Measurements from ENCODE around the gene WTAP.
A peak's percentile ranks its signal among the peaks of the same experiment; 100 is the strongest.

Gene WTAP

GRCh38 chr6:159692303-159693127 lies 34.8 kb upstream of the WTAP start:
- Histone ChIP-seq H3K27ac (ENCODE audit: insufficient read depth in 1 of 2, low read depth in 1 of 2, low read length in 2 of 2, poor library complexity in 1 of 2, severe bottlenecking in 2 of 2) (peak overlapping the region; percentile 50 to 90), H3K27me3 (replicated peaks in 2 of 5; ENCODE audit: control insufficient read depth in 4 of 5, insufficient read depth in 5 of 5, low read length in 4 of 5) (no peaks in the 10 kb centered on the region), H3K4me1 (ENCODE audit: control extremely low read depth in 1 of 4, control insufficient read depth in 4 of 4, insufficient read depth in 4 of 4, low read length in 3 of 4) (peaks cover 23 to 82% (median 41%) of the 10 kb centered on the region in 4 experiments), H3K4me3 (ENCODE audit: control insufficient read depth in 1 of 7, extremely low read depth in 1 of 7, insufficient read depth in 4 of 7, low read depth in 2 of 7, low read length in 6 of 7) (peak overlapping the region; percentile 81 to 94 (median 86)), H3K36me3 (ENCODE audit: control insufficient read depth in 4 of 4, insufficient read depth in 4 of 4, low read length in 3 of 4) (peaks cover 5 to 20% (median 18%) of the 10 kb centered on the region in 4 experiments), H3K9me3 (ENCODE audit: control extremely low read depth in 1 of 5, control insufficient read depth in 4 of 5, insufficient read depth in 2 of 5, low read depth in 1 of 5, low read length in 4 of 5) (no peaks in the 10 kb centered on the region)
- under 1% methylated on average over 52 of the region's 66 CpGs for WGBS (ENCODE audit: insufficient coverage)
- CTCF ChIA-PET = interaction anchor here (1.0 to 5.1 kb wide), 17 partner anchors 8 to 160 kb away, joined by 3 to 41 read pairs (median 9); partner anchors contain the start of genes MRPL18, TCP1 and WTAP
- POLR2A ChIA-PET = interaction anchor here (0.5 to 4.3 kb wide), 12 partner anchors 10 to 162 kb away, joined by 3 to 46 read pairs (median 4); partner anchors contain the start of genes ACAT2, MRPL18 and WTAP
- peak in 2 of 3 donors; percentile 54 to 63 for DNase-seq

DNA sequence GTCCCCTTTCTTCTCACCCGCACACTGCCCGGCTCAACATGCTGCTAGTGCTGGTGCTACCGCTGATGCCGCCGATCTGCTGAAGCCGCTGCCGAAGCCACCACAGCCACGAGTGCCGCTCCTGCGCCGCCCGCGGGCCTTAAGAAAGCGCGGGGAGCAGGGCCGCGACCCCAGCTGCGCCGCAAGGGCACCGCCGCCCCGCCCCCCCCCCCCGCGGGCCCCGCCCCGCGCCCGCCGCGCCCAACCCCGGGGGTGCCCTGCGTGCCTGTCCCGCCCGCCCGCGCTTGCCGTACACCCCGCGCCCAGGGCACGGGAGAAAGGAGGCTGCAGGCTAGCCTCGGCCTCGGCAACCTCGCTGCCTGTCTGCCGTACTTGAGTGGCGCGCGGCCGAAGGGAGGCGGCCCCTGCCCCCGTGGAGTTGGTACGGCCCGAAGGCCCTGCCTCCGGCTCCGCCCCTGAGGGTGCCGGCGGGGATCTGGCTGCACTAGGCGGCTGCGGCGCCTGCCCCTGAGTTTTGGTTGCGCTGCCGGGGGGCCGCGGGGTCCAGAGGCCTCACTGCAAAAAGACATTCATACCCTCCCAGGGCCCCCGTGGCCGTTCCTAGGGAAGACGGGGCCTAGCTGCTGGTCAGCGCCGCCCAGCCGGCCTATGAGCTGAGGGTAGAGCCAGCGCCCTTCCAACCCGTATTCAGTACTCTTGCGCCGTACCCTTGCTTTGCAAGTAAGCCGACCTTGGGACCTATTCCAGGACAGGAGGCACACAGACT lies 34.0 kb upstream of the WTAP start, which contains the start of gene SOD2:
Gene SOD2, minus strand, starts transcription at position 114 of the 766 bp plus-strand sequence. Its CDS starts 74 bp downstream, at position 40.
- ChIA-PET CTCF (interaction anchor here (0.6 to 5.1 kb wide), 9 partner anchors 12 to 304 kb away, joined by 3 to 28 read pairs (median 6); partner anchors contain the start of genes MRPL18 and TCP1), POLR2A (interaction anchor here (0.5 to 4.3 kb wide), 13 partner anchors 12 to 178 kb away, joined by 3 to 46 read pairs (median 3); partner anchors contain the start of genes ACAT2, MRPL18 and WTAP)
- Histone ChIP-seq H3K4me1 (ENCODE audit: control extremely low read depth in 1 of 4, control insufficient read depth in 4 of 4, insufficient read depth in 4 of 4, low read length in 3 of 4) (peaks cover 23 to 75% (median 38%) of the 10 kb centered on the region in 4 experiments), H3K36me3 (ENCODE audit: control insufficient read depth in 4 of 4, insufficient read depth in 4 of 4, low read length in 3 of 4) (peaks cover 3 to 14% (median 14%) of the 10 kb centered on the region in 4 experiments), H3K9me3 (ENCODE audit: control extremely low read depth in 1 of 5, control insufficient read depth in 4 of 5, insufficient read depth in 2 of 5, low read depth in 1 of 5, low read length in 4 of 5) (no peaks in the 10 kb centered on the region), H3K27me3 (replicated peaks in 2 of 5; ENCODE audit: control insufficient read depth in 4 of 5, insufficient read depth in 5 of 5, low read length in 4 of 5) (no peaks in the 10 kb centered on the region), H3K27ac (ENCODE audit: insufficient read depth in 1 of 2, low read depth in 1 of 2, low read length in 2 of 2, poor library complexity in 1 of 2, severe bottlenecking in 2 of 2) (peak within 1 kb of the TSS; percentile 87 to 90), H3K4me3 (ENCODE audit: control insufficient read depth in 1 of 7, extremely low read depth in 1 of 7, insufficient read depth in 4 of 7, low read depth in 2 of 7, low read length in 6 of 7) (peak within 1 kb of the TSS; percentile 81 to 94 (median 86))
- peak; percentile 86 to 95 (median 92) for DNase-seq
- WGBS (ENCODE audit: insufficient coverage) = 0% methylated on average over 39 of the region's 74 CpGs

GRCh38 chr6:159693894-159694545 lies 33.3 kb upstream of the WTAP start:
- Histone ChIP-seq H3K4me1 (ENCODE audit: control extremely low read depth in 1 of 4, control insufficient read depth in 4 of 4, insufficient read depth in 4 of 4, low read length in 3 of 4) (peaks cover 22 to 67% (median 34%) of the 10 kb centered on the region in 4 experiments), H3K27me3 (replicated peaks in 2 of 5; ENCODE audit: control insufficient read depth in 4 of 5, insufficient read depth in 5 of 5, low read length in 4 of 5) (no peaks in the 10 kb centered on the region), H3K4me3 (ENCODE audit: control insufficient read depth in 1 of 7, extremely low read depth in 1 of 7, insufficient read depth in 4 of 7, low read depth in 2 of 7, low read length in 6 of 7) (peak overlapping the region; percentile 58 to 91 (median 83)), H3K27ac (ENCODE audit: insufficient read depth in 1 of 2, low read depth in 1 of 2, low read length in 2 of 2, poor library complexity in 1 of 2, severe bottlenecking in 2 of 2) (peak overlapping the region; percentile 87 to 90), H3K36me3 (ENCODE audit: control insufficient read depth in 4 of 4, insufficient read depth in 4 of 4, low read length in 3 of 4) (peaks cover 2 to 9% (median 8%) of the 10 kb centered on the region in 4 experiments), H3K9me3 (ENCODE audit: control extremely low read depth in 1 of 5, control insufficient read depth in 4 of 5, insufficient read depth in 2 of 5, low read depth in 1 of 5, low read length in 4 of 5) (no peaks in the 10 kb centered on the region)
- ChIA-PET CTCF (interaction anchor here (0.6 to 2.6 kb wide), 5 partner anchors 13 to 829 kb away, joined by 3 to 8 read pairs (median 3); partner anchors contain the start of genes MRPL18 and TCP1), POLR2A (interaction anchor here (0.5 to 4.3 kb wide), 7 partner anchors 12 to 177 kb away, joined by 3 to 46 read pairs (median 3); partner anchors contain the start of genes ACAT2, MRPL18 and WTAP)
- 5% methylated on average over 8 of the region's 14 CpGs for WGBS (ENCODE audit: insufficient coverage)
- DNase-seq = peak; percentile 85 to 94 (median 87)

- H3K4me3 ChIP-seq (ENCODE audit: control insufficient read depth in 1 of 7, extremely low read depth in 1 of 7, insufficient read depth in 4 of 7, low read depth in 2 of 7, low read length in 6 of 7) = no peak overlapping the region
- no peaks in the 10 kb centered on the region for H3K9me3 ChIP-seq (ENCODE audit: control extremely low read depth in 1 of 5, control insufficient read depth in 4 of 5, insufficient read depth in 2 of 5, low read depth in 1 of 5, low read length in 4 of 5)
- H3K27ac ChIP-seq (ENCODE audit: insufficient read depth in 1 of 2, low read depth in 1 of 2, low read length in 2 of 2, poor library complexity in 1 of 2, severe bottlenecking in 2 of 2) = no peak overlapping the region
- CTCF ChIA-PET = interaction anchor here (1.1 to 2.1 kb wide), 3 partner anchors 25 to 156 kb away, joined by 4 to 5 read pairs (median 5); partner anchors contain the start of gene WTAP
- POLR2A ChIA-PET = no interaction called here
- peaks cover 15 to 48% (median 34%) of the 10 kb centered on the region in 4 experiments for H3K4me1 ChIP-seq (ENCODE audit: control extremely low read depth in 1 of 4, control insufficient read depth in 4 of 4, insufficient read depth in 4 of 4, low read length in 3 of 4)
- H3K27me3 ChIP-seq (replicated peaks in 2 of 5; ENCODE audit: control insufficient read depth in 4 of 5, insufficient read depth in 5 of 5, low read length in 4 of 5) = no peaks in the 10 kb centered on the region
- H3K36me3 ChIP-seq (ENCODE audit: control insufficient read depth in 4 of 4, insufficient read depth in 4 of 4, low read length in 3 of 4) = peaks cover 0 to 6% (median 3%) of the 10 kb centered on the region in 4 experiments
- no peak for DNase-seq
- 94% methylated on average over 2 of the region's 2 CpGs for WGBS (ENCODE audit: insufficient coverage)
These were observed 31.3 kb upstream of the WTAP start for GRCh38 chr6:159695984-159696383.

- CTCF ChIA-PET = interaction anchor here (0.7 to 1.6 kb wide), 4 partner anchors 9 to 20 kb away, joined by 3 to 8 read pairs (median 4); no protein-coding TSS in a partner anchor
- Histone ChIP-seq H3K36me3 (ENCODE audit: control insufficient read depth in 4 of 4, insufficient read depth in 4 of 4, low read length in 3 of 4) (peaks cover 0 to 6% (median 0%) of the 10 kb centered on the region in 4 experiments), H3K27me3 (replicated peaks in 2 of 5; ENCODE audit: control insufficient read depth in 4 of 5, insufficient read depth in 5 of 5, low read length in 4 of 5) (no peaks in the 10 kb centered on the region), H3K27ac (ENCODE audit: insufficient read depth in 1 of 2, low read depth in 1 of 2, low read length in 2 of 2, poor library complexity in 1 of 2, severe bottlenecking in 2 of 2) (no peak overlapping the region), H3K4me3 (ENCODE audit: control insufficient read depth in 1 of 7, extremely low read depth in 1 of 7, insufficient read depth in 4 of 7, low read depth in 2 of 7, low read length in 6 of 7) (no peak overlapping the region), H3K9me3 (ENCODE audit: control extremely low read depth in 1 of 5, control insufficient read depth in 4 of 5, insufficient read depth in 2 of 5, low read depth in 1 of 5, low read length in 4 of 5) (peaks cover 0 to 5% (median 0%) of the 10 kb centered on the region in 5 experiments), H3K4me1 (ENCODE audit: control extremely low read depth in 1 of 4, control insufficient read depth in 4 of 4, insufficient read depth in 4 of 4, low read length in 3 of 4) (peaks cover 0 to 10% (median 5%) of the 10 kb centered on the region in 4 experiments)
- 88% methylated on average over 1 of the region's 1 CpG for WGBS (ENCODE audit: insufficient coverage)
- POLR2A ChIA-PET = no interaction called here
- no peak for DNase-seq
These were observed 26.3 kb upstream of the WTAP start for GRCh38 chr6:159700970-159701369.

- Histone ChIP-seq H3K4me3 (ENCODE audit: control insufficient read depth in 1 of 7, extremely low read depth in 1 of 7, insufficient read depth in 4 of 7, low read depth in 2 of 7, low read length in 6 of 7) (no peak overlapping the region), H3K9me3 (ENCODE audit: control extremely low read depth in 1 of 5, control insufficient read depth in 4 of 5, insufficient read depth in 2 of 5, low read depth in 1 of 5, low read length in 4 of 5) (peaks cover 0 to 5% (median 0%) of the 10 kb centered on the region in 5 experiments), H3K27ac (ENCODE audit: insufficient read depth in 1 of 2, low read depth in 1 of 2, low read length in 2 of 2, poor library complexity in 1 of 2, severe bottlenecking in 2 of 2) (no peak overlapping the region), H3K4me1 (ENCODE audit: control extremely low read depth in 1 of 4, control insufficient read depth in 4 of 4, insufficient read depth in 4 of 4, low read length in 3 of 4) (peaks cover 0 to 8% (median 5%) of the 10 kb centered on the region in 4 experiments), H3K27me3 (replicated peaks in 2 of 5; ENCODE audit: control insufficient read depth in 4 of 5, insufficient read depth in 5 of 5, low read length in 4 of 5) (no peaks in the 10 kb centered on the region), H3K36me3 (ENCODE audit: control insufficient read depth in 4 of 4, insufficient read depth in 4 of 4, low read length in 3 of 4) (peaks cover 0 to 6% (median 0%) of the 10 kb centered on the region in 4 experiments)
- CTCF ChIA-PET = interaction anchor here (0.7 to 1.6 kb wide), 3 partner anchors 11 to 19 kb away, joined by 3 to 8 read pairs (median 4); no protein-coding TSS in a partner anchor
- no peak for DNase-seq
- 94% methylated on average over 6 of the region's 7 CpGs for WGBS (ENCODE audit: insufficient coverage)
- POLR2A ChIA-PET = interaction anchor here (1.0 kb wide), 1 partner anchor 25 kb away, joined by 4 read pairs; no protein-coding TSS in a partner anchor
These were observed 25.8 kb upstream of the WTAP start for GRCh38 chr6:159701413-159701999.

Data from common myeloid progenitor, CD34-positive (primary cell).